HepG2 (cell line): ENCODE measurements around the gene PADI6. TPM values are rescaled to one million over a fixed set of nuclear protein-coding genes. Genes with fewer than 3 reads are reported as not detected.

Source experiments
- ATAC-seq: fragments of 200-7000 bp; cut with Tn5 transposase; 3 replicates; pipeline ENCODE4 v1.9.1; 2020; ENCODE audit warnings: mild to moderate bottlenecking, moderate library complexity
- BruUV-seq: library from RNA; stranded (reverse); fragments of 400-500 nt; replicated peaks from 2 replicates; lab custom pipeline; 2021; lab: Mats Ljungman, UMichigan
- CTCF ChIA-PET: fragments of 300-600 bp; formaldehyde crosslinking; extraction: SDS; loops from one replicate; lab custom pipeline; 2021; ENCODE audit warnings: low total read pairs, inconsistent platforms, low intra/inter-chr PET ratio; lab: Yijun Ruan, JAX
- POLR2A ChIA-PET: fragments of 350-600 bp; sonication (Branson Sonifier 250); formaldehyde crosslinking; loops from one replicate; lab custom pipeline; 2020; ENCODE audit warnings: antibody characterized with exemption, inconsistent platforms; lab: Yijun Ruan, JAX
- DNase-seq: peaks from one replicate; pipeline ENCODE4 v3.0.0-alpha.2; 2015; ENCODE audit warnings: low spot score
- FAIRE-seq: peaks from 3 replicates; lab custom pipeline; 2011; peaks lifted over from hg19 to GRCh38; lab: Jason Lieb, UNC
- H2AFZ ChIP-seq: one replicate; pipeline ENCODE4 v1.6.1; 2011; ENCODE audit warnings: low read length, inconsistent platforms
- H3K27ac ChIP-seq: fragments of 300-600 bp; 3 replicates; pipeline ENCODE4 v1.8.0; 2011; ENCODE audit warnings: mixed run types, mild to moderate bottlenecking, mixed read lengths, low read length, inconsistent platforms; ENCODE audit not compliant: insufficient read depth; ENCODE audit errors: extremely low read length
- H3K27me3 ChIP-seq, 2 experiments: fragments of 200-600 bp in 1 of 2; 2 replicates in 1 of 2; 3 replicates in 1 of 2; pipeline versions ENCODE4 v1.6.0 to v1.8.0; 2011; ENCODE audit warnings: low read length in 2 of 2, mild to moderate bottlenecking in 2 of 2, moderate library complexity in 2 of 2, inconsistent platforms in 1 of 2; ENCODE audit not compliant: insufficient read depth in 2 of 2, control insufficient read depth in 1 of 2
- H3K36me3 ChIP-seq, 2 experiments: fragments of 200-600 bp in 1 of 2; replicated peaks in 1 of 2; 2 replicates in 1 of 2; 3 replicates in 1 of 2; pipeline versions ENCODE4 v1.5.1 to v1.8.0; 2011; ENCODE audit warnings: low read length in 2 of 2, inconsistent platforms in 1 of 2; ENCODE audit not compliant: insufficient read depth in 2 of 2, control insufficient read depth in 1 of 2
- H3K4me1 ChIP-seq: 2 replicates; pipeline ENCODE4 v1.5.1; 2012; ENCODE audit warnings: low read length, inconsistent platforms; ENCODE audit not compliant: insufficient read depth
- H3K4me2 ChIP-seq: 2 replicates; pipeline ENCODE4 v1.6.0; 2011; ENCODE audit warnings: low read depth, low read length, inconsistent platforms
- H3K4me3 ChIP-seq, 3 experiments: fragments of 200-600 bp in 1 of 3; sonication (generic), shearing (Covaris generic) in 1 of 3; replicated peaks in 1 of 3; 2 replicates each; pipeline ENCODE4 v1.5.1; 2011 to 2016; ENCODE audit warnings: low read length in 3 of 3, inconsistent platforms in 2 of 3, low read depth in 2 of 3, mild to moderate bottlenecking in 2 of 3, control low read depth in 1 of 3, mixed read lengths in 1 of 3; ENCODE audit not compliant: insufficient read depth in 1 of 3
- H3K79me2 ChIP-seq: one replicate; pipeline ENCODE4 v1.6.1; 2011; ENCODE audit warnings: low read length, inconsistent platforms; ENCODE audit not compliant: insufficient read depth
- H3K9ac ChIP-seq: 2 replicates; pipeline ENCODE4 v1.6.0; 2011; ENCODE audit warnings: mild to moderate bottlenecking, low read depth, low read length, inconsistent platforms; ENCODE audit not compliant: insufficient read depth
- H3K9me3 ChIP-seq: 2 replicates; pipeline ENCODE4 v1.5.1; 2012; ENCODE audit warnings: mild to moderate bottlenecking, low read length
- H4K20me1 ChIP-seq: 2 replicates; pipeline ENCODE4 v1.6.0; 2011; ENCODE audit warnings: inconsistent platforms, mild to moderate bottlenecking, low read length, moderate library complexity; ENCODE audit not compliant: insufficient read depth
- CTCF ChIP-seq: sonication (generic); formaldehyde crosslinking; IDR thresholded peaks from 2 replicates; pipeline ENCODE4 v1.5.0; 2020; ENCODE audit warnings: mild to moderate bottlenecking, missing genetic modification reagents, moderate library complexity
- KLF13 ChIP-seq: sonication (generic); formaldehyde crosslinking; IDR thresholded peaks from 2 replicates; pipeline ENCODE4 v1.4.0; 2020; ENCODE audit warnings: mild to moderate bottlenecking, missing genetic modification reagents
- MTF2 ChIP-seq: sonication (generic); formaldehyde crosslinking; IDR thresholded peaks from 2 replicates; pipeline ENCODE4 v1.5.0; 2020; ENCODE audit warnings: missing genetic modification reagents, borderline replicate concordance
- TAF15 ChIP-seq: fragments of 200-400 bp; formaldehyde crosslinking; IDR thresholded peaks from one replicate; pipeline ENCODE4 v1.6.1; 2018; ENCODE audit warnings: mild to moderate bottlenecking, low read depth, low read length; ENCODE audit not compliant: poor library complexity, severe bottlenecking
- WGBS: methylation state at CpG from one replicate; pipeline ENCODE4 v1.1.6; 2017; ENCODE audit warnings: low lambda C conversion rate; 5-methylcytosine and 5-hydroxymethylcytosine counted together
- in situ Hi-C: cut with HindIII; loops from 2 replicates; pipeline ENCODE4 v1.10.0; 2017; ENCODE audit warnings: low pct_unique_long_range_greater_than_20kb; ENCODE audit not compliant: extremely low pct_ligation_motif_present
- intact Hi-C: fragments of 100-400 bp; cut with micrococcal nuclease; formaldehyde crosslinking; loops from one replicate; pipeline ENCODE4 v1.10.0; 2022; ENCODE audit not compliant: unreplicated experiment
- polyA plus RNA-seq, 8 experiments: library from polyadenylated mRNA; depleted of rRNA in 3 of 8; stranded (reverse) in 7 of 8; unstranded in 1 of 8; fragments of >200 nt; fragmentation: Illumina TruSeq in 4 of 8; extraction: Trizol in 4 of 8; gene quantifications; 2 replicates each; pipeline versions ENCODE4 v1.2.1 to v1.2.3, GENCODE V29; 2011 to 2016; ENCODE audit warnings: low read depth in 4 of 8, missing spikeins in 1 of 8, mixed read lengths in 1 of 8; ENCODE audit not compliant: insufficient read depth in 1 of 8
- total RNA-seq, 5 experiments: library from RNA; depleted of rRNA; stranded (reverse); fragments of >200 nt; fragmentation: Illumina TruSeq; extraction: Trizol; gene quantifications; 2 replicates each; pipeline ENCODE4 v1.2.3, GENCODE V29; 2016; ENCODE audit warnings: low read depth in 1 of 5
- TF ChIP-seq, protein P1 (sequence below), 2 experiments: sonication (generic) in 1 of 2; formaldehyde crosslinking in 1 of 2; IDR thresholded peaks; 2 replicates each; pipeline versions ENCODE4 v1.6.1 to v1.9.0; 2014 to 2022; ENCODE audit warnings: antibody characterized with exemption in 1 of 2, borderline replicate concordance in 1 of 2, inconsistent platforms in 1 of 2, low read depth in 1 of 2, missing genetic modification reagents in 1 of 2

The PADI6 gene
- total and polyA plus RNA-seq, 2 of the 13 experiments (the other 11 are each of a cell fraction or from before 2014, with no cell fraction given), result not detected

GRCh38 chr1:17338706-17339493, 33.1 kb upstream of the PADI6 start:
- WGBS, result 25% methylated on average over 13 of the region's 15 CpGs
- no peak for FAIRE-seq
- POLR2A ChIA-PET, result no interaction called here
- Histone ChIP-seq H3K27ac (no peak overlapping the region), H3K27me3 (peaks cover 0 to 18% of the 10 kb centered on the region in 2 experiments; a peak in 4 of 5 replicates), H3K4me3 (no peak overlapping the region), H3K4me2 (no peak overlapping the region), H3K4me1 (no peaks in the 10 kb centered on the region), H3K9ac (no peak overlapping the region), H3K79me2 (no peaks in the 10 kb centered on the region), H4K20me1 (0 out of 2 replicates have a peak, but pooled peaks cover 4% of the 10 kb centered on the region), H2AFZ (no peak overlapping the region), H3K36me3 (no peaks in the 10 kb centered on the region), H3K9me3 (no peaks in the 10 kb centered on the region)
- no peak for TF ChIP-seq MTF2 (CRISPR knock-in tag)
- no peak for TF ChIP-seq TAF15
- TF ChIP-seq CTCF, result peak; percentile 39
- CTCF ChIA-PET, result interaction anchor here (1.5 kb wide), 1 partner anchor 213 kb away, joined by 4 read pairs; no protein-coding TSS in a partner anchor
- BruUV-seq, result no TSS peak
- DNase-seq, result no peak
- intact Hi-C loops (no loop called here), in situ Hi-C loops (loop anchor here (5.0 kb wide), 1 partner anchor 217 kb away; no protein-coding TSS in a partner anchor)
- ATAC-seq, result peak; percentile 44; the same call in 1 of the 3 replicates

- intact Hi-C loops, result no loop called here
- DNase-seq (no peak), FAIRE-seq (no peak), ATAC-seq (no peak)
- no peaks in the 10 kb centered on the region for H3K4me1 ChIP-seq
- peaks cover 0 to 18% of the 10 kb centered on the region in 2 experiments; a peak in 4 of 5 replicates for H3K27me3 ChIP-seq
- H3K79me2 ChIP-seq, result no peaks in the 10 kb centered on the region
- H3K36me3 ChIP-seq, result no peaks in the 10 kb centered on the region
- in situ Hi-C loops, result loop anchor here (5.0 kb wide), 1 partner anchor 217 kb away; no protein-coding TSS in a partner anchor
- ChIA-PET CTCF (interaction anchor here (1.5 kb wide), 1 partner anchor 214 kb away, joined by 4 read pairs; no protein-coding TSS in a partner anchor), POLR2A (no interaction called here)
- no peak overlapping the region for H3K4me3 ChIP-seq
- WGBS, result 16% methylated on average over 5 of the region's 7 CpGs
- H2AFZ ChIP-seq, result no peak overlapping the region
- H3K4me2 ChIP-seq, result no peak overlapping the region
- no peak overlapping the region for H3K27ac ChIP-seq
- no peak overlapping the region for H3K9ac ChIP-seq
- no TSS peak for BruUV-seq
- H3K9me3 ChIP-seq, result no peaks in the 10 kb centered on the region
- 0 out of 2 replicates have a peak, but pooled peaks cover 4% of the 10 kb centered on the region for H4K20me1 ChIP-seq
- TF ChIP-seq KLF13 (CRISPR knock-in tag), result no peak
- TF ChIP-seq, protein P1, sequence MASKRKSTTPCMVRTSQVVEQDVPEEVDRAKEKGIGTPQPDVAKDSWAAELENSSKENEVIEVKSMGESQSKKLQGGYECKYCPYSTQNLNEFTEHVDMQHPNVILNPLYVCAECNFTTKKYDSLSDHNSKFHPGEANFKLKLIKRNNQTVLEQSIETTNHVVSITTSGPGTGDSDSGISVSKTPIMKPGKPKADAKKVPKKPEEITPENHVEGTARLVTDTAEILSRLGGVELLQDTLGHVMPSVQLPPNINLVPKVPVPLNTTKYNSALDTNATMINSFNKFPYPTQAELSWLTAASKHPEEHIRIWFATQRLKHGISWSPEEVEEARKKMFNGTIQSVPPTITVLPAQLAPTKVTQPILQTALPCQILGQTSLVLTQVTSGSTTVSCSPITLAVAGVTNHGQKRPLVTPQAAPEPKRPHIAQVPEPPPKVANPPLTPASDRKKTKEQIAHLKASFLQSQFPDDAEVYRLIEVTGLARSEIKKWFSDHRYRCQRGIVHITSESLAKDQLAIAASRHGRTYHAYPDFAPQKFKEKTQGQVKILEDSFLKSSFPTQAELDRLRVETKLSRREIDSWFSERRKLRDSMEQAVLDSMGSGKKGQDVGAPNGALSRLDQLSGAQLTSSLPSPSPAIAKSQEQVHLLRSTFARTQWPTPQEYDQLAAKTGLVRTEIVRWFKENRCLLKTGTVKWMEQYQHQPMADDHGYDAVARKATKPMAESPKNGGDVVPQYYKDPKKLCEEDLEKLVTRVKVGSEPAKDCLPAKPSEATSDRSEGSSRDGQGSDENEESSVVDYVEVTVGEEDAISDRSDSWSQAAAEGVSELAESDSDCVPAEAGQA (IDR thresholded peaks at IDR 0.05; ENCODE audit: low read depth), result no peak
- TF ChIP-seq, protein P1 (CRISPR knock-in tag; IDR thresholded peaks at IDR 0.05; ENCODE audit: borderline replicate concordance), result no peak
Observed at GRCh38 chr1:17339521-17339920, 32.5 kb upstream of the PADI6 start.
